Stimulated activated CD8-positive, alpha-beta memory T cell treated with anti-CD3 and anti-CD28 coated beads, Interleukin-15, amount 100 ng/mL, for 24 hours (primary cell): ENCODE results near the gene DUS3L.
"Not testable (repeated sequence)": the region's sequence is repeated elsewhere in the genome, so short reads cannot be mapped to it uniquely, and the experiment has no call there.

Source experiments
- DNase-seq: peaks from one replicate; pipeline ENCODE4 v3.0.0-alpha.2; 2020; ENCODE audit warnings: low read depth

Gene DUS3L

DNA sequence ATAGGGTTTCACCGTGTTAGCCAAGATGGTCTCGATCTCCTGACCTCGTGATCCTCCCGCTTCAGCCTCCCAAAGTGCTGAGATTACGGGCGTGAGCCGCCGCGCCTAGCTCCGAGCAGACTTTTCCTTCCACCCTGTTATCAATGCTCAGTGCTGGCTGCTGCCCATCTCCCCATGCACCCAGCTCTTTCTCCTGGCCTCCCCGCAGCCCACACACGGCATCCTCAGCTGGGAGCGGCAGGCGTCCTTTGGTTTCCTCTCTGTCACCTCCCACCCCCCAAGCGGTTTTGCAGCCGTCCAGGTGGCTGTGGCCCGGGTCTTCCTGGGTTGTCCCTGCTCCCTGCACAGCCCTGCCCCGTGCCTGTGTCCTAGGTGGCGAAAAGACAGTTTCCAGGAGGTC is 18.5 kb downstream of the DUS3L start:
- DNase-seq = no peak

DNA sequence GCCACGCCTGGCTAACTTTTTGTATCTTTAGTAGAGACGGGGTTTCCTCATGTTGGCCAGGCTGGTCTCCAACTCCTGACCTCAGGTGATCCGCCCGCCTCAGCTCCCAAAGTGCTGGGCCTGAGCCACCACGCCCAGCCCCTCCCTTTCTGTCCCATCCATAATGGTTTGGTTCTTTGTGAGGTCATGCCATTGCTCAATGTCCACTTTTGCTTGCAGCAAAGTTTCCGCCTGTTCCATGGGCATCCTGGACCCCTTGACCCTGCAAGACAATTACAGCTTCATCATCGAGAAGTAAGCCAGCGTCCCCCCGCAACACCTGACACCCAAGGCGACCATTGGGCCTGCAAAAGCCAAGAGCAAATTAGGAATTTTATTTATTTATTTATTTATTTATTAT is 23.0 kb downstream of the DUS3L start:
- DNase-seq = no peak

DNA sequence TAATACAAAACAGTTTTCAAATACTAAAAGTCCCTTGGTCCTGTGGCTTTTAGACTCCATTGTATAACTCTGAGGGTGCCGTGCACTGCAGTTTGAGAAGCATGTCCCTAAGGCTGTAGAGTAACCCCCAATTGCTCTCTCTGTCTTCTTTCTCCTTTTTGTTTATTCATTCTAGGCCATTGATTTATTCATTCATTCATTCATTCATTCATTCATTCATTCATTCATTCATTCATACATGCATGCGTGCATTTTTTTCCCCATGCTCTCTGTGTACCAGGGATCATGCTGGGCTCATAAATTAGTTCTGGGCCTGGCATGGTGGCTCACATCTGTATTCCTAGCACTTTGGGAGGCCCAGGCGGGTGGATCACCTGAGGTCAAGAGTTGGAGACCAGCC is 25.7 kb downstream of the DUS3L start:
- DNase-seq = no peak

DNA sequence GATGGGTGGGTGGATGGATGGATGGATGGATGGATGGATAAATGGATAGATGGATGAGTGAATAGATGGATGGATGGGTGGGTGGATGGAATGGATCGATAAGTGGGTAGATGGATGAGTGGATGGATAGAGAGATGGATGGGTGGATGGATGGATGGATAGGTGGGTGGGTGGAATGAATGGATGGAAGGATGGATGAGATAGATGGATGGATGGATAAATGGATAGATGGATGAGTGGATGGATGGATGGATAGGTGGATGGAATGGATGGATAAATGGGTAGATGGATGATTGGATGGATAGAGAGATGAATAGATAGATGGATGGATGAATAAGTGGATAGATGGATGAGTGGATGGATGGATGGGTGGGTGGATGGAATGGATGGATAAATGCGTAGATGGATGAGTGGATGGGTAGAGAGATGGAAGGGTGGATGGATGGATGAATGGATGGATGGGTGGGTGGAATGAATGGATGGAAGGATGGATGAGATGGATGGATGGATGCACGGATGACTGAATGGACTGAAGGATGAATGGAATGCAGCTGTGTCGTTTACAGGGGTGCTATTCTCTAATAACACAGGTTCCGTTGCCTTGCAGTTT is 28.2 kb downstream of the DUS3L start:
- DNase-seq = no peak

DNA sequence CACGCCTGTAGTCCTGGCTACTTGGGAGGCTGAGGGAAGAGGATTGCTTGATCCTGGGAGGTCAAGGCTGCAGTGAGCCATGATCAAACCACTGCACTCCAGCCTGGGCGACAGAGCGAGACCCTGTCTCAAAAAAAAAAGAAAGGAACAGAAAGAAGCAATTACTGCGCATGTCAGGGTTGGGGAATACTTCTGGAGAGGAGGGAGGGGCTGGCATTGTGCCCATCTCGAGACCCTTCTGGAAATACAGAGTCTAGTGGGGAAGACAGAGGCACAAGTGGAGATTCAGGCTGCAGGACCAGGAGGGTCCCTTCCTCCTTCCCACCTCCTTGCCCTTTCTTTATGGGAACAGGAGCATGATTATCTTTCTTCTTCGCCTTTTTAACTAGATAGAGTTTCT is 37.2 kb downstream of the DUS3L start:
- DNase-seq = no peak

DNA sequence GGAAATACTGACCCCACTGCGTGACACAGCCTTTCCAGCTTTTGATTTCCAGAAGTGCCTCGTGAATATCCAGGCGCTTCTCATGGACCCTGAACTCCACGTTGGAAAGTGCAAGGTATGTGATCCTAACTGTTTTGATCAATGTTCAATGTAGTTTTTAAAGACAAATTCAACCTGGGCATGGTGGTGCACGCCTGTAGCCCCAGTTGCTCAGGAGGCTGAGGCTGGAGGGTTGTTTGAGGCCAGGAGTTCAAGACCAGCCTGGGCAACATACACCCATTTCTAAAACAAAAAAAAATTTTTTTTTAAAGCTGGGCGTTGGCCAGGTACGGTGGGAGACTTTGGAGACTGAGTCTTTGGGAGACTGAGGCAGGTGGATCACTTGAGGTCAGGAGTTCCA is 39.3 kb downstream of the DUS3L start:
- no peak for DNase-seq

DNA sequence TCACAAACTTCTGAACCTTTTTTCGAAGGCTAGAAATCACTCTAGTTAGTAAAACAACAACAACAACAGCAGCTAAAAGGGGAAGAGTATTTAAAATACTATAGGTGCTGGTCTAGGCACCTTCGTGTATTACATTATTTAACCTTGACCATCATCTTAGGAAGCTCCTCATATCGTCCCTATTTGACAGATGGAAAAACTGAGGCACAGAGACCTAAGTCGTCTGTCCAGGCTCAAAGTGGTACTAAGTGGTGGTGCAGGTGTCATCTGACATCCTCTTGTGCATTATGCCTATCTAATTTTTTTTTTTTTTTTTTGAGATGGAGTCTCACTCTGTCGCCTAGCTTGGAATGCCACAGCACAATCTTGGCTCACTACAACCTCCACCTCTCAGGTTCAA is 41.5 kb downstream of the DUS3L start:
- DNase-seq = no peak

DNA sequence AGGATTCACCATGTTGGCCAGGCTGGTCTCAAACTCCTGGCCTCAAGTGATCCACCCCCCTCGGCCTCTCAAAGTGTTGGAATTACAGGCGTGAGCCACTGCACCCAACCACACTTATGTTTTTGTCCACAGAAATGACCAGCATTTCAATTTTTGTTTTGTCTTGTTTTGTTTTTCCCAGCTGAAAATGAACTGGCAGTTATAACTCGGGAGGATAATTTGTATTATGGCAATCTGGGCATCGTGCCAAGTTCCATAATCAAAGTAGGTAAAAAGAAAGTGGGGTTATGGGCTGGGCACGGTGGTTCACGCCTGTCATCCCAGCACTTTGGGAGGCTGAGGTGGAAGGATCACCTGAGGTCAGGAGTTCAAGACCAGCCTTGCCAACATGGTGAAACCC is 42.0 kb downstream of the DUS3L start:
- not testable (repeated sequence) for DNase-seq

DNA sequence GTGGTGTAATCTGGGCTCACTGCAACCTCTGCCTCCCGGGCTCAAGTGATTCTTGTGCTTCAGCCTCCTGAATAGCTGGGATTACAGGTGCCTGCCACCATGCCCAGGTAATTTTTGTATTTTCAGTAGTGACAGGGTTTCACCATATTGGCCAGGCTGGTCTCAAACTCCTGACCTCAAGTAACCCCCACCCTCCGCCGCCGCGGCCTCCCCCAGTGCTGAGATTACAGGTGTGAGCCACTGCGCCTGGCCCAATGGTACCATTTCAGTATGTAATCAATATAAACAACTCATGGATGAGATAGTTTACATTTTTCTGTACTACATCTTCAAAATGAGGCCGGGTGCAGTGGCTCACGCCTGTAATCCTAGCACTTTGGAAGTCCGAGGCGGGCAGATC is 46.0 kb downstream of the DUS3L start:
- DNase-seq = not testable (repeated sequence)

DNA sequence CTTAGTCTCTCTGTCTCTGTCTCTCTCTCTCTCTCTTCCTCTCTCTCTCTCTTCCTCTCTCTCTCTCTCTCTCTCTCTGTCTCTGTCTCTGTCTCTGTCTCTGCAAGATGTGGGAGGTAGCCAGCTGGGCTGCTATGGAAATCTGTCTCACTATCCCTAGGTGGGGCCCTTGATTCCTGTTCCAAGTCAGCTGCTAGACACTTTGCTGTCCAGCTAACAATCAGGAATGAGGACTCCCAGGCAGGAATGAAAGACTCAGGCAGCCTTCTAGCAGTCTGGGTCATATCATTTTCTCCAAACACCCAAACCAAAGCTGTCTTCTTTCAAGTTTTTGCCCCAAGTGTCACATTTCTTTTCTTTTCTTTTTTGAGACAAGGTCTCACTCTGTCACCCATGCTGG is 47.3 kb downstream of the DUS3L start:
- no peak for DNase-seq

DNA sequence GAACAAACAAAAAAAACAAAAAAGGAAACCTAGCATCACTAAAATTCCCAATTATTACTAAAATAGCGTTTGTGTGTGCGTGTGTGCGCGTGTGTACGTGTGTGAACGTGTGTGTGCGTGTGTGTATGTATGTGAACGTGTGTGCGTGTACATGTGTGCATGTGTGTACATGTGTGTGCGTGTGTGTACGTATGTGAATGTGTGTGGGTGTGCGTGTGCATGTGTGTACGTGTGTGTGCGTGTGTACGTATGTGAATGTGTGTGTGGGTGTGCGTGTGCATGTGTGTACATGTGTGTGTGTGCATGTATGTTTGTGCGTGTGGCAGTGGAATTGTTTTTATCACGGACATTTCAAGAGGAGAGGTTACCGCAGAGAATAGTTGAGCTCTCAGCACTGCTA is 48.9 kb downstream of the DUS3L start:
- no peak for DNase-seq

DNA sequence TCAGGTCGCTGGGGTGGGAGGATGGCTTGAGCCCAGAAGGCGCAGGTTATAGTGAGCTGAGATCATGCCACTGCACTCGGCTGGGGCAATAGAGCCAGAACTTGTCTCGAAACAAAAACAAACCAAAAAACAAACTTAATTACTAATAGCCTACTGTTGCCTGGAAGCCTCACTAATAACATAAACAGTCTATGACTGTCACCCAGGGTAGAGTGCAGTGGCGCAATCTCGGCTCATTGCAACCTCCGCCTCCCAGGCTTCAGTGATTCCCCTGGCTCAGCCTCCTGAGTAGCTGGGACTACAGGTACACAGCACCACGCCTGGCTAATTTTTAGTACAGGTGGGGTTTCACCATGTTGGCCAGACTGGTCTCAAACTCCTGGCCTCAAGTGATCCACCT is 52.5 kb downstream of the DUS3L start:
- no peak for DNase-seq
